ENCODE results near the gene DUSP16.

DNA sequence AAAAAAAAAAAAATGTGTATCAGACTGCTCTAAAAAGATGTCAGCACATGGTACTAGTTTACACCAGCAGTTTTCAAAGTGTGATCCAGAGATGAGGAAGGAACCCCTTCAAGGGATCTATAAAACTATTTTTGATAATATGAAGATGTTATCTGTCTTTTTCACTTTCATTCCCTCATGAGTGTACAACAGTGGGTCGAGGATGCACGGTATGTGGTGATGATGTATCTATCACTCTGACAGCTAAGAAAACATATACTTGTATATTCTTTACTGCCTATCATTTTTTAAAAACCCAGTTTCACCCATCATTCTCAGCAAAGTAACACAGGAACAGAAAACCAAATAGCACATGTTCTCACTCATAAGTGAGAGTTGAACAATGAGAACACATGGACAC, 12.4 kb downstream of the DUSP16 start:
- TF ChIP-seq, protein P1, sequence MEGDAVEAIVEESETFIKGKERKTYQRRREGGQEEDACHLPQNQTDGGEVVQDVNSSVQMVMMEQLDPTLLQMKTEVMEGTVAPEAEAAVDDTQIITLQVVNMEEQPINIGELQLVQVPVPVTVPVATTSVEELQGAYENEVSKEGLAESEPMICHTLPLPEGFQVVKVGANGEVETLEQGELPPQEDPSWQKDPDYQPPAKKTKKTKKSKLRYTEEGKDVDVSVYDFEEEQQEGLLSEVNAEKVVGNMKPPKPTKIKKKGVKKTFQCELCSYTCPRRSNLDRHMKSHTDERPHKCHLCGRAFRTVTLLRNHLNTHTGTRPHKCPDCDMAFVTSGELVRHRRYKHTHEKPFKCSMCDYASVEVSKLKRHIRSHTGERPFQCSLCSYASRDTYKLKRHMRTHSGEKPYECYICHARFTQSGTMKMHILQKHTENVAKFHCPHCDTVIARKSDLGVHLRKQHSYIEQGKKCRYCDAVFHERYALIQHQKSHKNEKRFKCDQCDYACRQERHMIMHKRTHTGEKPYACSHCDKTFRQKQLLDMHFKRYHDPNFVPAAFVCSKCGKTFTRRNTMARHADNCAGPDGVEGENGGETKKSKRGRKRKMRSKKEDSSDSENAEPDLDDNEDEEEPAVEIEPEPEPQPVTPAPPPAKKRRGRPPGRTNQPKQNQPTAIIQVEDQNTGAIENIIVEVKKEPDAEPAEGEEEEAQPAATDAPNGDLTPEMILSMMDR (IDR thresholded peaks at IDR 0.05): no peak
- TF ChIP-seq POLR2A (IDR thresholded peaks at IDR 0.05): no peak
